Lower lobe of right lung (tissue), 2 donors: ENCODE results near the gene CORO7. TPM values are rescaled to one million over a fixed set of nuclear protein-coding genes. Genes with fewer than 3 reads are reported as not detected.
A peak's percentile ranks its signal among the peaks of the same experiment; 100 is the strongest.

Experiments
- ATAC-seq, 2 donors: fragments of 200-7000 bp; cut with Tn5 transposase; one replicate each; pipeline ENCODE4 v1.9.1; 2020 to 2022; ENCODE audit warnings: mild to moderate bottlenecking in 2 of 2, moderate library complexity in 2 of 2
- DNase-seq: peaks from one replicate; pipeline ENCODE4 v3.0.0-alpha.2; 2020
- H3K27ac ChIP-seq: fragments of 200-600 bp; one replicate; pipeline ENCODE4 v1.8.0; 2022
- H3K27me3 ChIP-seq: fragments of 200-600 bp; one replicate; pipeline ENCODE4 v1.8.0; 2022; ENCODE audit warnings: low read depth
- H3K36me3 ChIP-seq: fragments of 200-600 bp; one replicate; pipeline ENCODE4 v1.8.0; 2022; ENCODE audit warnings: mild to moderate bottlenecking
- H3K4me1 ChIP-seq: fragments of 200-600 bp; one replicate; pipeline ENCODE4 v1.8.0; 2022
- H3K4me3 ChIP-seq: fragments of 200-600 bp; one replicate; pipeline ENCODE4 v1.8.0; 2022; ENCODE audit warnings: mild to moderate bottlenecking
- H3K9me3 ChIP-seq: fragments of 200-600 bp; one replicate; pipeline ENCODE4 v1.8.0; 2022
- intact Hi-C: fragments of 100-400 bp; cut with DNase I; formaldehyde crosslinking; loops from one replicate; pipeline ENCODE4 v1.11.0; 2022
- long read RNA-seq: library from polyadenylated mRNA; unstranded; transcript quantifications from one replicate; pipeline ENCODE4 v2.0.0, GENCODE V29; 2021
- total RNA-seq: library from RNA; stranded (reverse); fragmentation: NEBNext Ultra II Directional; extraction: Animal tissue kit (Norgen Biotek cat#: 25700); gene quantifications from one replicate; pipeline ENCODE4 v1.2.1, GENCODE V29; 2021
- TF ChIP-seq, protein P1 (sequence below): fragments of 200-600 bp; IDR thresholded peaks from one replicate; pipeline ENCODE4 v1.8.0; 2022; ENCODE audit warnings: antibody characterized with exemption, mild to moderate bottlenecking
- donor health status: DM: no; HTN: yes; CAD: no; lungs with severe emphysema.

Gene CORO7
- total RNA-seq, result 58.5 TPM
- long read RNA-seq, transcript CORO7-201 (28 exons, 3,540 nt), result major isoform, 12 of 63 reads
- long read RNA-seq, partial matches to known transcripts, result 25 of 63 reads
- long read RNA-seq, other reads (novel, unspliced or antisense), result 26 of 63 reads

DNA sequence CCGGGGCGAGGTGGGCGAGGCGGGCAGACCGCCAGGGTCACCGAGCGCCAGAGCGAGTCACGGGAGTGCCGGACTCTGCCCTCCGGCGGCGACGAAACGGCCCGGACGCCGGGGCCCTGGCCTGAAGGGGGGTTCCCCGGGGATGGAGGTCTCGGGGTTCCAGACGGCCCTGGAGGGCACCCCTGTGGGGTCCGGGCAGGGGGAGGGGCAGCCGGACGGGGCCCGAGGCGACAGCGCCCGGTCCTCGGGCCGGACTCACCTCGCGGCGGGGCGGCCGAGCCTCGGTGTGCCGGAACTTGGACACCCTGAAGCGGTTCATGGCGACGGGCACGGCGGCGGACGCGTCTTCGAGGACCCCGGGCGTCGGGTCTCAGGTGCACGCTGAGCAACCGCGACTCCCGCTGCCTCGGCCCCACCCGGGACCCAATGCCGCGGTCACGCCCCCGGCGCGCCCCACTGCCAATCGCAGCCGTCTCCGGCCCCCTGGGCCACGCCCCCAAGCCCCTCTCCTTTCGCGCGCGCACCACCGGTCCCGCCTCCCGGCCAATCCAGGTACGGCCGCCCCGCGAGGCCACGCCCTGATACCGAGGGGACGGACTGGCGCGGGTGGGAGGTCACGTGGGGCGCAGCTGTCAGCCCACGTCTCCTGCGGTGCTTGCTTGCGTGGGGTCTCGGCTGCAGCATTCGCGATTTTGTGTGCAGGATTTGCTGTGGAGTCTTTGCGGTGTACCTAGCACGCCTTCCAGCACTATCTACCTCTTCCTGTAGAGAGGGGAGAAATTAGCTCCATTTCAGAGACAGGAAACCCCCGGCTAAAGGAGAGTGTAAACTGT, at the start of gene CORO7:
Gene CORO7 (minus strand): TSS at position 397 of the 833 bp plus-strand sequence. CDS start 78 bp downstream, at position 319.
- peaks cover 19% of the 10 kb centered on the region for H3K36me3 ChIP-seq
- peak within 1 kb of the TSS; percentile 92 for H3K27ac ChIP-seq
- intact Hi-C loops, result no loop called here
- peak; percentile 98 for DNase-seq
- no peaks in the 10 kb centered on the region for H3K9me3 ChIP-seq
- no peaks in the 10 kb centered on the region for H3K27me3 ChIP-seq
- ATAC-seq, result peak; percentile 97
- H3K4me1 ChIP-seq, result peaks cover 25% of the 10 kb centered on the region
- TF ChIP-seq, protein P1, sequence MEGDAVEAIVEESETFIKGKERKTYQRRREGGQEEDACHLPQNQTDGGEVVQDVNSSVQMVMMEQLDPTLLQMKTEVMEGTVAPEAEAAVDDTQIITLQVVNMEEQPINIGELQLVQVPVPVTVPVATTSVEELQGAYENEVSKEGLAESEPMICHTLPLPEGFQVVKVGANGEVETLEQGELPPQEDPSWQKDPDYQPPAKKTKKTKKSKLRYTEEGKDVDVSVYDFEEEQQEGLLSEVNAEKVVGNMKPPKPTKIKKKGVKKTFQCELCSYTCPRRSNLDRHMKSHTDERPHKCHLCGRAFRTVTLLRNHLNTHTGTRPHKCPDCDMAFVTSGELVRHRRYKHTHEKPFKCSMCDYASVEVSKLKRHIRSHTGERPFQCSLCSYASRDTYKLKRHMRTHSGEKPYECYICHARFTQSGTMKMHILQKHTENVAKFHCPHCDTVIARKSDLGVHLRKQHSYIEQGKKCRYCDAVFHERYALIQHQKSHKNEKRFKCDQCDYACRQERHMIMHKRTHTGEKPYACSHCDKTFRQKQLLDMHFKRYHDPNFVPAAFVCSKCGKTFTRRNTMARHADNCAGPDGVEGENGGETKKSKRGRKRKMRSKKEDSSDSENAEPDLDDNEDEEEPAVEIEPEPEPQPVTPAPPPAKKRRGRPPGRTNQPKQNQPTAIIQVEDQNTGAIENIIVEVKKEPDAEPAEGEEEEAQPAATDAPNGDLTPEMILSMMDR, result no peak
- H3K4me3 ChIP-seq, result peak within 1 kb of the TSS; percentile 98

DNA sequence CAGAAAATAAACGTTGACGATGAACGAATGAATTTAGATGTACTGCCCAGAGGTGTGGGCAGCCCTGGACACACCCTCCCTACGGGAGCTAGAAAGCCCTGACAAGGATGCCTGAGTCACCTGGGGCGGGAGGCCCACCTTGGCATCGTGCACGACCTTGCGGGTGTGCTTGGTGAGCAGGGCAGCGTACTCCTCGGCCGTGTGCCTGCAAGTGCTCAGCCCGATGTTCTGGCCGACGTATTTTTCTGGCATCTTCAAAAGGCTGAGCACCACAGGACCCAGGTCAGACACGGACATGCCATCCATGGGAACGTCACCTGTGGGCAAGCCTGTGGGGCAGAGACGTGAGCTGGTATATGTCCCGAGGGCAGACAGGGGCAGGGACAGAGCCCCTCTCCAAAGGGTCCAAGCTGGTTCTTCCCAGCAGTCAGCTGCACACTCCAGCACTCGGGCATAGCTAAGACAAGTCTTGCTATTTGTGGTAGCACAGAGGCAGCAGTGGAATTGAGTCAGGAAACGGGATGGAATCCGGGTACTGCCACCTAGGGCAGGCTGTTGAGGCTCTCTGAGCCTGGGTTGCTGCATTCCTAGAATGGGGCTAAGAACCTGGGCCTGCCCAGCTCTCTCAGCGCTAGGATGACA, 47.2 kb upstream of the CORO7 start:
- Histone ChIP-seq H3K27ac (no peak overlapping the region), H3K36me3 (peaks cover 74% of the 10 kb centered on the region), H3K4me1 (peaks cover 7% of the 10 kb centered on the region), H3K27me3 (no peaks in the 10 kb centered on the region), H3K9me3 (no peaks in the 10 kb centered on the region), H3K4me3 (no peak overlapping the region)
- no peak for ATAC-seq
- no peak for DNase-seq
- TF ChIP-seq, protein P1, result no peak
- intact Hi-C loops, result no loop called here

DNA sequence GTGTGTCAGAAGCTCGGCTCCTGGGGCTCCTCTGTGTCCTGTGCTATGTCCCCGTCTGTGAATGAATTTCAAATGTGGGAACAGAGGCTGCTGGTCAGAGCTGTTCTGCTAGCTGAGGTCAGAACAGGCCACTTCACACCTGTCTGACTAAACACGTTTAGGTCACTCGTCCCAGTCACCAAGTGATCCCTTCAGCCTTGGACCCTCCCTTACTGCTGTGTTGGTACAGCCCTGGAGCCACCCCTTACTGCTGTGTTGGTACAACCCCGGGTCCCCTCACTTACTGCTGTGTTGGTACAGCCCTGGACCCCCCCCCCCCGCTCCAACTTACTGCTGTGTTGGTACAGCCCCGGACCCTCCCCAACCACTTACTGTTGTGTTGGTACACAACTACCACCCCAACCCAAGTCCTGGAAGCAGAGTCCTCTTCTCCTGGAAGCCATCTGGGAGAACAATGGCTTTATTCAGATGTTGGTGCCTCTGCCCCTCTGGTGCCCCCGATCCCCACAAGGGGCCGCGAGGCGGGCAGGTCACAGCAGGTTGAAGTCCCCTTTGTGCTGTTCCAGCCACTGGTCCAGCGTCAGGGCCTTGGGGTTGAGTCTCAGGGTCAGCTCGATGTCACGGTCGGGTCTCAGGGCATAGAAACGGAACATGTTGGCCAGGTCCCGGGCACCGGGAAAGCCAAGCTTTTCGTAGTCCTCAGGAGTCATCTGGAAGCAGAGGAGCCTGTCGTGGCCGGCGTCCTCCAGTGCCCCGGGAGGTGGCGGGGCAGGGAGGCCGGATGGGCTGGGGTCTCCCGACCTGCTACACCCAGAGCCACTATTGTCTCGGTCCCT, 45.1 kb upstream of the CORO7 start:
- ATAC-seq, result no peak
- TF ChIP-seq, protein P1, result no peak

DNA sequence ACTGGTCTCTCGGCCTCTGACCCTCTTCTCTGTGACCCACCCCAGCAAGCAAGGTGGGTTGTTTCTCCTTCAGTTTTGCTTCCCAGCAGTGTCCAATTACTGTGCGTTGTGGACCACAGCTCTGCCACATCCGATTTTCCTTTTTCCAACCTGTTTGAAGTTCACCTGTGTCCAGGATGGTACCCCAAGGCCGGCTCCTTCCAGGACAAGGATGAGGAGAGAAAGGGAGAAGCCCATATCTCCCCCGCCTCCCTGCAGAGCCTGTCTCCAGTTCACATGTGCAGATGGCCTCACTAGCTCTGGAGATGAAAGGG, 44.5 kb upstream of the CORO7 start:
- H3K4me1 ChIP-seq, result peaks cover 8% of the 10 kb centered on the region
- H3K4me3 ChIP-seq, result no peak overlapping the region
- TF ChIP-seq, protein P1, result no peak
- no peak for ATAC-seq
- peaks cover 73% of the 10 kb centered on the region for H3K36me3 ChIP-seq
- H3K27me3 ChIP-seq, result no peaks in the 10 kb centered on the region
- no peak overlapping the region for H3K27ac ChIP-seq
- no peak for DNase-seq
- H3K9me3 ChIP-seq, result no peaks in the 10 kb centered on the region
- intact Hi-C loops, result no loop called here

More for the DNA sequence above, 45.1 kb upstream of the CORO7 start:
- intact Hi-C loops, result no loop called here
- H3K36me3 ChIP-seq, result peaks cover 73% of the 10 kb centered on the region
- H3K4me1 ChIP-seq, result peaks cover 8% of the 10 kb centered on the region
- no peak overlapping the region for H3K27ac ChIP-seq
- no peaks in the 10 kb centered on the region for H3K9me3 ChIP-seq
- no peak overlapping the region for H3K4me3 ChIP-seq
- DNase-seq, result no peak
- H3K27me3 ChIP-seq, result no peaks in the 10 kb centered on the region

DNA sequence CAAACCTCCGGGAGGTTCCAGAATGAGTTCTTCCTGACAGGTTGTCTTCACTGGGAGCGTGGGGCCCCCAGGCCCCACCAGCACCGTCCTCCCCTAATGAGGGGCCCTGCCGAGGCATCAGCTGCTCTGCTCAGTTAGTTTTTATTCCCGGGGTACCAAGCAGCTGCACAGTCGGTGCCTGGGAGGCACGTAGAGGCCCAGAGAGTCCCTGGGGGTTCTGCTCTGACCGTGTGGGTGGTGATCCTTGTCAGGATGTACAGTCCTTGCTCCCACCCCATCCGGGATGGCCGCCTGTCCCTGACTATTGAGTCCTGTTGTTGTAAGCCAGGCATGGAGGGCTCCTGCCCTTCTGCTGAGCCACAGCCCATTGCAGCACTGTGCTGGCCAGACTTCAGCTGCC, 39.6 kb upstream of the CORO7 start:
- no peak overlapping the region for H3K27ac ChIP-seq
- H3K4me3 ChIP-seq, result no peak overlapping the region
- peaks cover 71% of the 10 kb centered on the region for H3K36me3 ChIP-seq
- no peaks in the 10 kb centered on the region for H3K27me3 ChIP-seq
- H3K4me1 ChIP-seq, result peaks cover 8% of the 10 kb centered on the region
- ATAC-seq, result no peak
- H3K9me3 ChIP-seq, result no peaks in the 10 kb centered on the region
- intact Hi-C loops, result no loop called here
- TF ChIP-seq, protein P1, result no peak
- no peak for DNase-seq
